ENCODE results near the gene TNRC18.
A peak's percentile ranks its signal among the peaks of the same experiment; 100 is the strongest.

TNRC18 gene

GRCh38 chr7:5437348-5437892 is 13.8 kb upstream of the TNRC18 start:
- H3K4me3 ChIP-seq (ENCODE audit: low read length in 2 of 2): no peak overlapping the region

GRCh38 chr7:5436003-5436678 is 12.5 kb upstream of the TNRC18 start:
- Histone ChIP-seq H3K4me1 (ENCODE audit: control insufficient read depth, insufficient read depth, low read length) (peaks cover 8% of the 10 kb centered on the region), H3K27ac (ENCODE audit: low read length) (no peak overlapping the region), H3K36me3 (ENCODE audit: control insufficient read depth in 2 of 2, insufficient read depth in 2 of 2, low read length in 2 of 2) (peaks cover 0 to 7% of the 10 kb centered on the region in 2 donors), H3K9ac (ENCODE audit: low read length in 2 of 2) (no peak overlapping the region), H3K9me3 (ENCODE audit: control insufficient read depth in 2 of 2, low read length in 2 of 2) (peaks cover 0 to 12% of the 10 kb centered on the region in 2 donors), H3K27me3 (ENCODE audit: control insufficient read depth in 1 of 2, insufficient read depth in 2 of 2, low read length in 2 of 2) (no peaks in the 10 kb centered on the region), H3K4me3 (ENCODE audit: low read length in 2 of 2) (no peak overlapping the region)

More at GRCh38 chr7:5437348-5437892, 13.8 kb upstream of the TNRC18 start:
- Histone ChIP-seq H3K4me1 (ENCODE audit: control insufficient read depth, insufficient read depth, low read length) (peaks cover 8% of the 10 kb centered on the region), H3K9ac (ENCODE audit: low read length in 2 of 2) (no peak overlapping the region), H3K27me3 (ENCODE audit: control insufficient read depth in 1 of 2, insufficient read depth in 2 of 2, low read length in 2 of 2) (no peaks in the 10 kb centered on the region), H3K9me3 (ENCODE audit: control insufficient read depth in 2 of 2, low read length in 2 of 2) (peaks cover 0 to 12% of the 10 kb centered on the region in 2 donors), H3K36me3 (ENCODE audit: control insufficient read depth in 2 of 2, insufficient read depth in 2 of 2, low read length in 2 of 2) (peaks cover 0 to 7% of the 10 kb centered on the region in 2 donors), H3K27ac (ENCODE audit: low read length) (peak overlapping the region; percentile 11)

GRCh38 chr7:5435291-5436002 is 11.8 kb upstream of the TNRC18 start:
- H3K4me3 ChIP-seq (ENCODE audit: low read length in 2 of 2): no peak overlapping the region
- H3K4me1 ChIP-seq (ENCODE audit: control insufficient read depth, insufficient read depth, low read length): peaks cover 10% of the 10 kb centered on the region
- H3K27me3 ChIP-seq (ENCODE audit: control insufficient read depth in 1 of 2, insufficient read depth in 2 of 2, low read length in 2 of 2): no peaks in the 10 kb centered on the region
- peaks cover 0 to 7% of the 10 kb centered on the region in 2 donors for H3K36me3 ChIP-seq (ENCODE audit: control insufficient read depth in 2 of 2, insufficient read depth in 2 of 2, low read length in 2 of 2)
- H3K9me3 ChIP-seq (ENCODE audit: control insufficient read depth in 2 of 2, low read length in 2 of 2): peaks cover 0 to 12% of the 10 kb centered on the region in 2 donors
- H3K27ac ChIP-seq (ENCODE audit: low read length): no peak overlapping the region
- no peak overlapping the region for H3K9ac ChIP-seq (ENCODE audit: low read length in 2 of 2)

GRCh38 chr7:5433181-5433580 is 9.5 kb upstream of the TNRC18 start:
- H3K9me3 ChIP-seq (ENCODE audit: control insufficient read depth in 2 of 2, low read length in 2 of 2): peaks cover 0 to 12% of the 10 kb centered on the region in 2 donors
- no peaks in the 10 kb centered on the region for H3K27me3 ChIP-seq (ENCODE audit: control insufficient read depth in 1 of 2, insufficient read depth in 2 of 2, low read length in 2 of 2)
- peaks cover 30% of the 10 kb centered on the region for H3K4me1 ChIP-seq (ENCODE audit: control insufficient read depth, insufficient read depth, low read length)
- H3K27ac ChIP-seq (ENCODE audit: low read length): no peak overlapping the region
- H3K36me3 ChIP-seq (ENCODE audit: control insufficient read depth in 2 of 2, insufficient read depth in 2 of 2, low read length in 2 of 2): peaks cover 0 to 7% of the 10 kb centered on the region in 2 donors
- H3K9ac ChIP-seq (ENCODE audit: low read length in 2 of 2): no peak overlapping the region
- H3K4me3 ChIP-seq (ENCODE audit: low read length in 2 of 2): no peak overlapping the region

GRCh38 chr7:5432691-5433090 is 9.1 kb upstream of the TNRC18 start:
- Histone ChIP-seq H3K9ac (ENCODE audit: low read length in 2 of 2) (no peak overlapping the region), H3K4me1 (ENCODE audit: control insufficient read depth, insufficient read depth, low read length) (peaks cover 30% of the 10 kb centered on the region), H3K27ac (ENCODE audit: low read length) (no peak overlapping the region), H3K9me3 (ENCODE audit: control insufficient read depth in 2 of 2, low read length in 2 of 2) (peaks cover 0 to 10% of the 10 kb centered on the region in 2 donors), H3K36me3 (ENCODE audit: control insufficient read depth in 2 of 2, insufficient read depth in 2 of 2, low read length in 2 of 2) (peaks cover 0 to 7% of the 10 kb centered on the region in 2 donors), H3K27me3 (ENCODE audit: control insufficient read depth in 1 of 2, insufficient read depth in 2 of 2, low read length in 2 of 2) (no peaks in the 10 kb centered on the region), H3K4me3 (ENCODE audit: low read length in 2 of 2) (no peak overlapping the region)

GRCh38 chr7:5431560-5432015 is 8.0 kb upstream of the TNRC18 start:
- Histone ChIP-seq H3K4me3 (ENCODE audit: low read length in 2 of 2) (no peak overlapping the region), H3K9me3 (ENCODE audit: control insufficient read depth in 2 of 2, low read length in 2 of 2) (peaks cover 0 to 5% of the 10 kb centered on the region in 2 donors), H3K9ac (ENCODE audit: low read length in 2 of 2) (no peak overlapping the region), H3K27ac (ENCODE audit: low read length) (no peak overlapping the region), H3K36me3 (ENCODE audit: control insufficient read depth in 2 of 2, insufficient read depth in 2 of 2, low read length in 2 of 2) (peaks cover 0 to 4% of the 10 kb centered on the region in 2 donors), H3K4me1 (ENCODE audit: control insufficient read depth, insufficient read depth, low read length) (peaks cover 35% of the 10 kb centered on the region), H3K27me3 (ENCODE audit: control insufficient read depth in 1 of 2, insufficient read depth in 2 of 2, low read length in 2 of 2) (no peaks in the 10 kb centered on the region)

GRCh38 chr7:5430612-5430947 is 6.9 kb upstream of the TNRC18 start:
- Histone ChIP-seq H3K4me1 (ENCODE audit: control insufficient read depth, insufficient read depth, low read length) (peaks cover 35% of the 10 kb centered on the region), H3K27me3 (ENCODE audit: control insufficient read depth in 1 of 2, insufficient read depth in 2 of 2, low read length in 2 of 2) (no peaks in the 10 kb centered on the region), H3K9me3 (ENCODE audit: control insufficient read depth in 2 of 2, low read length in 2 of 2) (peaks cover 0 to 5% of the 10 kb centered on the region in 2 donors), H3K9ac (ENCODE audit: low read length in 2 of 2) (peak overlapping the region; percentile 77 to 84), H3K4me3 (ENCODE audit: low read length in 2 of 2) (peak overlapping the region; percentile 88 to 90), H3K36me3 (ENCODE audit: control insufficient read depth in 2 of 2, insufficient read depth in 2 of 2, low read length in 2 of 2) (peaks cover 0 to 4% of the 10 kb centered on the region in 2 donors), H3K27ac (ENCODE audit: low read length) (peak overlapping the region; percentile 97)

GRCh38 chr7:5429857-5430611 is 6.4 kb upstream of the TNRC18 start:
- Histone ChIP-seq H3K27ac (ENCODE audit: low read length) (peak overlapping the region; percentile 97), H3K27me3 (ENCODE audit: control insufficient read depth in 1 of 2, insufficient read depth in 2 of 2, low read length in 2 of 2) (no peaks in the 10 kb centered on the region), H3K4me3 (ENCODE audit: low read length in 2 of 2) (peak overlapping the region; percentile 88 to 90), H3K4me1 (ENCODE audit: control insufficient read depth, insufficient read depth, low read length) (peaks cover 35% of the 10 kb centered on the region), H3K9me3 (ENCODE audit: control insufficient read depth in 2 of 2, low read length in 2 of 2) (peaks cover 0 to 5% of the 10 kb centered on the region in 2 donors), H3K9ac (ENCODE audit: low read length in 2 of 2) (peak overlapping the region; percentile 77 to 84), H3K36me3 (ENCODE audit: control insufficient read depth in 2 of 2, insufficient read depth in 2 of 2, low read length in 2 of 2) (peaks cover 0 to 4% of the 10 kb centered on the region in 2 donors)

GRCh38 chr7:5429253-5429856 is 5.7 kb upstream of the TNRC18 start:
- peak overlapping the region; percentile 77 to 84 for H3K9ac ChIP-seq (ENCODE audit: low read length in 2 of 2)
- H3K4me3 ChIP-seq (ENCODE audit: low read length in 2 of 2): peak overlapping the region; percentile 88 to 90
- no peaks in the 10 kb centered on the region for H3K27me3 ChIP-seq (ENCODE audit: control insufficient read depth in 1 of 2, insufficient read depth in 2 of 2, low read length in 2 of 2)
- peaks cover 35% of the 10 kb centered on the region for H3K4me1 ChIP-seq (ENCODE audit: control insufficient read depth, insufficient read depth, low read length)
- peak overlapping the region; percentile 97 for H3K27ac ChIP-seq (ENCODE audit: low read length)
- H3K9me3 ChIP-seq (ENCODE audit: control insufficient read depth in 2 of 2, low read length in 2 of 2): peaks cover 0 to 5% of the 10 kb centered on the region in 2 donors
- H3K36me3 ChIP-seq (ENCODE audit: control insufficient read depth in 2 of 2, insufficient read depth in 2 of 2, low read length in 2 of 2): peaks cover 0 to 4% of the 10 kb centered on the region in 2 donors
